PC-9 (cell line): Measurements from ENCODE around the gene NDST1. TPM values are rescaled to one million over a fixed set of nuclear protein-coding genes. Genes with fewer than 3 reads are reported as not detected.

ENCODE experiments used
- BruUV-seq: library from RNA; stranded (reverse); fragments of 400-500 nt; replicated peaks from 2 replicates; lab custom pipeline; 2021; lab: Mats Ljungman, UMichigan
- CTCF ChIA-PET: fragments of 300-600 bp; sonication (Branson Sonifier 250); formaldehyde crosslinking; loops from one replicate; lab custom pipeline; 2022; ENCODE audit warnings: antibody characterized with exemption; lab: Charles Lee
- POLR2A ChIA-PET: fragments of 300-600 bp; sonication (Branson Sonifier 250); formaldehyde crosslinking; loops from one replicate; lab custom pipeline; 2022; ENCODE audit warnings: antibody characterized with exemption; ENCODE audit not compliant: unreplicated experiment; lab: Charles Lee
- DNase-seq, 2 experiments: peaks; one replicate each; pipeline versions ENCODE4 v3.0.0 to v3.0.0-alpha.2; 2015 to 2022; ENCODE audit warnings: mixed read lengths in 1 of 2
- H2AFZ ChIP-seq: fragments of 200-600 bp; sonication (generic); 2 replicates; pipeline ENCODE4 v1.8.1; 2017; ENCODE audit warnings: antibody characterized with exemption
- H3F3A ChIP-seq: fragments of 200-600 bp; sonication (generic); 2 replicates; pipeline ENCODE4 v1.8.1; 2017; ENCODE audit warnings: antibody characterized with exemption, mild to moderate bottlenecking, low read depth; ENCODE audit not compliant: insufficient read depth
- H3K27ac ChIP-seq: fragments of 200-600 bp; sonication (generic); 2 replicates; pipeline ENCODE4 v1.6.1; 2016; ENCODE audit warnings: mixed run types
- H3K27me3 ChIP-seq: fragments of 200-600 bp; sonication (generic); 2 replicates; pipeline ENCODE4 v1.6.1; 2016; ENCODE audit warnings: low read depth, mixed run types; ENCODE audit not compliant: insufficient read depth
- H3K36me3 ChIP-seq: fragments of 200-600 bp; sonication (generic); 2 replicates; pipeline ENCODE4 v1.6.1; 2016; ENCODE audit warnings: low read depth, mixed run types
- H3K4me1 ChIP-seq: fragments of 200-600 bp; sonication (generic); replicated peaks from 2 replicates; pipeline ENCODE4 v1.6.1; 2016; ENCODE audit warnings: mixed run types; ENCODE audit not compliant: insufficient read depth
- H3K4me2 ChIP-seq: fragments of 200-600 bp; sonication (generic); 2 replicates; pipeline ENCODE4 v1.6.1; 2017; ENCODE audit warnings: mixed run types
- H3K4me3 ChIP-seq: fragments of 200-600 bp; sonication (generic); 2 replicates; pipeline ENCODE4 v1.6.1; 2016; ENCODE audit warnings: mixed run types
- H3K79me2 ChIP-seq: fragments of 200-600 bp; sonication (generic); 2 replicates; pipeline ENCODE4 v1.6.1; 2017; ENCODE audit warnings: low read depth, mixed run types
- H3K9me2 ChIP-seq: fragments of 200-600 bp; sonication (generic); 2 replicates; pipeline ENCODE4 v1.8.1; 2017; ENCODE audit warnings: mild to moderate bottlenecking; ENCODE audit not compliant: insufficient read depth
- H3K9me3 ChIP-seq: fragments of 200-600 bp; sonication (generic); 2 replicates; pipeline ENCODE4 v1.8.1; 2016; ENCODE audit warnings: low read depth; ENCODE audit not compliant: insufficient read depth
- H4K20me1 ChIP-seq: fragments of 200-600 bp; sonication (generic); 2 replicates; pipeline ENCODE4 v1.8.1; 2017; ENCODE audit not compliant: insufficient read depth
- EZH2 ChIP-seq: fragments of 200-600 bp; sonication (generic); IDR thresholded peaks from 2 replicates; pipeline ENCODE4 v1.8.0; 2017; ENCODE audit warnings: antibody characterized with exemption, low read depth
- intact Hi-C: fragments of 100-400 bp; cut with micrococcal nuclease; formaldehyde crosslinking; loops from one replicate; pipeline ENCODE4 v1.10.0; 2022; ENCODE audit not compliant: unreplicated experiment
- total RNA-seq: library from RNA; stranded (reverse); gene quantifications from 2 replicates; pipeline ENCODE4 v1.2.3, GENCODE V29; 2021
- TF ChIP-seq, protein P1 (sequence below): fragments of 200-600 bp; sonication (generic); conservative IDR thresholded peaks from 2 replicates; pipeline ENCODE4 v1.6.1; 2017; ENCODE audit warnings: mixed run types, antibody characterized with exemption, mild to moderate bottlenecking, moderate library complexity

The NDST1 gene
- total RNA-seq, 1 experiment from 2014 or later = 94.3 TPM

- Histone ChIP-seq H3K27ac (no peak overlapping the region), H3K36me3 (no peaks in the 10 kb centered on the region), H3K4me1 (0 out of 2 replicates have a peak, but pooled peaks cover 10% of the 10 kb centered on the region), H3K27me3 (no peaks in the 10 kb centered on the region), H4K20me1 (no peaks in the 10 kb centered on the region), H3F3A (peaks cover 11% of the 10 kb centered on the region; the same call in 1 of the 2 replicates), H3K79me2 (no peaks in the 10 kb centered on the region), H3K9me3 (no peaks in the 10 kb centered on the region), H3K4me2 (no peak overlapping the region), H3K9me2 (no peaks in the 10 kb centered on the region), H3K4me3 (no peak overlapping the region), H2AFZ (no peak overlapping the region)
- POLR2A ChIA-PET = interaction anchor here (1.5 kb wide), 1 partner anchor 12 kb away, joined by 6 read pairs; no protein-coding TSS in a partner anchor
- CTCF ChIA-PET = interaction anchor here (1.1 kb wide), 1 partner anchor 57 kb away, joined by 3 read pairs; no protein-coding TSS in a partner anchor
- intact Hi-C loops = no loop called here
- no peak for DNase-seq
- TF ChIP-seq, protein P1, sequence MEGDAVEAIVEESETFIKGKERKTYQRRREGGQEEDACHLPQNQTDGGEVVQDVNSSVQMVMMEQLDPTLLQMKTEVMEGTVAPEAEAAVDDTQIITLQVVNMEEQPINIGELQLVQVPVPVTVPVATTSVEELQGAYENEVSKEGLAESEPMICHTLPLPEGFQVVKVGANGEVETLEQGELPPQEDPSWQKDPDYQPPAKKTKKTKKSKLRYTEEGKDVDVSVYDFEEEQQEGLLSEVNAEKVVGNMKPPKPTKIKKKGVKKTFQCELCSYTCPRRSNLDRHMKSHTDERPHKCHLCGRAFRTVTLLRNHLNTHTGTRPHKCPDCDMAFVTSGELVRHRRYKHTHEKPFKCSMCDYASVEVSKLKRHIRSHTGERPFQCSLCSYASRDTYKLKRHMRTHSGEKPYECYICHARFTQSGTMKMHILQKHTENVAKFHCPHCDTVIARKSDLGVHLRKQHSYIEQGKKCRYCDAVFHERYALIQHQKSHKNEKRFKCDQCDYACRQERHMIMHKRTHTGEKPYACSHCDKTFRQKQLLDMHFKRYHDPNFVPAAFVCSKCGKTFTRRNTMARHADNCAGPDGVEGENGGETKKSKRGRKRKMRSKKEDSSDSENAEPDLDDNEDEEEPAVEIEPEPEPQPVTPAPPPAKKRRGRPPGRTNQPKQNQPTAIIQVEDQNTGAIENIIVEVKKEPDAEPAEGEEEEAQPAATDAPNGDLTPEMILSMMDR = no peak
- no peak for TF ChIP-seq EZH2
- BruUV-seq = no TSS peak
Observed at GRCh38 chr5:150461231-150461630, 46.7 kb upstream of the NDST1 start.

- no peaks in the 10 kb centered on the region for H3K27me3 ChIP-seq
- H4K20me1 ChIP-seq = no peaks in the 10 kb centered on the region
- no peak overlapping the region for H3K4me3 ChIP-seq
- peaks cover 19% of the 10 kb centered on the region; the same call in 1 of the 2 replicates for H3F3A ChIP-seq
- ChIA-PET POLR2A (no interaction called here), CTCF (interaction anchor here (0.6 kb wide), 1 partner anchor 343 kb away, joined by 19 read pairs; no protein-coding TSS in a partner anchor)
- H3K27ac ChIP-seq = no peak overlapping the region
- no peak overlapping the region for H2AFZ ChIP-seq
- DNase-seq = no peak
- H3K4me2 ChIP-seq = no peak overlapping the region
- H3K79me2 ChIP-seq = no peaks in the 10 kb centered on the region
- TF ChIP-seq, protein P1 = no peak
- no peak for TF ChIP-seq EZH2
- no peaks in the 10 kb centered on the region for H3K9me2 ChIP-seq
- intact Hi-C loops = no loop called here
- H3K9me3 ChIP-seq = no peaks in the 10 kb centered on the region
- no peaks in the 10 kb centered on the region for H3K36me3 ChIP-seq
- BruUV-seq = no TSS peak
- H3K4me1 ChIP-seq = peaks cover 15% of the 10 kb centered on the region
Observed at GRCh38 chr5:150464554-150465012, 43.3 kb upstream of the NDST1 start.

GRCh38 chr5:150465927-150466326, 42.0 kb upstream of the NDST1 start:
- Histone ChIP-seq H3K27me3 (no peaks in the 10 kb centered on the region), H3K9me3 (no peaks in the 10 kb centered on the region), H2AFZ (no peak overlapping the region), H3K9me2 (no peaks in the 10 kb centered on the region), H3K27ac (no peak overlapping the region), H4K20me1 (no peaks in the 10 kb centered on the region), H3K79me2 (no peaks in the 10 kb centered on the region), H3K4me1 (peaks cover 28% of the 10 kb centered on the region), H3K4me3 (no peak overlapping the region), H3K36me3 (no peaks in the 10 kb centered on the region), H3K4me2 (no peak overlapping the region), H3F3A (peaks cover 33% of the 10 kb centered on the region)
- intact Hi-C loops = no loop called here
- ChIA-PET POLR2A (no interaction called here), CTCF (interaction anchor here (0.5 kb wide), 1 partner anchor 22 kb away, joined by 11 read pairs; no protein-coding TSS in a partner anchor)
- no TSS peak for BruUV-seq
- no peak for DNase-seq
- no peak for TF ChIP-seq EZH2
- TF ChIP-seq, protein P1 = no peak
